GM12878 (cell line): ENCODE measurements around the gene GCNT1. TPM values are rescaled to one million over a fixed set of nuclear protein-coding genes. Genes with fewer than 3 reads are reported as not detected.

ENCODE experiments used
- ATAC-seq: fragments of 200-7000 bp; cut with Tn5 transposase; 3 replicates; pipeline ENCODE4 v1.9.1; 2020; ENCODE audit warnings: mild to moderate bottlenecking, moderate library complexity
- BruUV-seq: library from RNA; stranded (reverse); fragments of 400-500 nt; replicated peaks from 2 replicates; lab custom pipeline; 2021; lab: Mats Ljungman, UMichigan
- CTCF ChIA-PET: fragments of 300-600 bp; sonication (Branson Sonifier 250); formaldehyde crosslinking; extraction: SDS; loops from one replicate; lab custom pipeline; 2021; ENCODE audit warnings: inconsistent platforms; lab: Yijun Ruan, JAX
- POLR2A ChIA-PET: fragments of 350-600 bp; formaldehyde crosslinking; extraction: SDS; loops from one replicate; lab custom pipeline; 2021; ENCODE audit warnings: inconsistent platforms; lab: Charles Lee
- RAD21 ChIA-PET: fragments of 300-600 bp; sonication (Branson Sonifier 250); formaldehyde crosslinking; loops from one replicate; lab custom pipeline; 2023; ENCODE audit warnings: antibody characterized with exemption; ENCODE audit not compliant: unreplicated experiment; lab: Charles Lee
- SMC1A ChIA-PET: fragments of 300-600 bp; sonication (Branson Sonifier 250); formaldehyde crosslinking; loops from one replicate; lab custom pipeline; 2023; ENCODE audit not compliant: unreplicated experiment, uncharacterized antibody; lab: Charles Lee
- DNase-seq: peaks from one replicate; pipeline ENCODE4 v3.0.0-alpha.2; 2011; ENCODE audit warnings: low read depth, low spot score
- FAIRE-seq: peaks from 3 replicates; lab custom pipeline; 2011; peaks lifted over from hg19 to GRCh38; lab: Jason Lieb, UNC
- H2AFZ ChIP-seq: 2 replicates; pipeline ENCODE4 v1.6.0; 2011; ENCODE audit warnings: low read depth, low read length, control low read depth; ENCODE audit not compliant: control insufficient read depth
- H3K27ac ChIP-seq: 2 replicates; pipeline ENCODE4 v1.5.1; 2011; ENCODE audit warnings: control low read depth; ENCODE audit not compliant: control insufficient read depth, insufficient read depth
- H3K27me3 ChIP-seq, 2 experiments: replicated peaks in 1 of 2; 2 replicates each; pipeline versions ENCODE4 v1.6.0 to v1.6.1; 2011; ENCODE audit warnings: low read length in 1 of 2; ENCODE audit not compliant: control insufficient read depth in 2 of 2, insufficient read depth in 2 of 2
- H3K36me3 ChIP-seq, 2 experiments: 2 replicates each; pipeline ENCODE4 v1.5.1; 2011; ENCODE audit warnings: low read length in 1 of 2; ENCODE audit not compliant: control insufficient read depth in 2 of 2, insufficient read depth in 2 of 2
- H3K4me1 ChIP-seq: 2 replicates; pipeline ENCODE4 v1.6.1; 2011; ENCODE audit warnings: mild to moderate bottlenecking, low read length, moderate library complexity, mixed read lengths; ENCODE audit not compliant: control insufficient read depth, insufficient read depth
- H3K4me2 ChIP-seq: 2 replicates; pipeline ENCODE4 v1.6.0; 2011; ENCODE audit warnings: control low read depth; ENCODE audit not compliant: control insufficient read depth, insufficient read depth
- H3K4me3 ChIP-seq: fragments of 200-600 bp; sonication (generic); 2 replicates; pipeline ENCODE4 v1.5.1; 2016
- H3K79me2 ChIP-seq: 2 replicates; pipeline ENCODE4 v1.6.0; 2011; ENCODE audit warnings: low read length; ENCODE audit not compliant: control insufficient read depth, insufficient read depth
- H3K9ac ChIP-seq: 2 replicates; pipeline ENCODE4 v1.8.0; 2011; ENCODE audit warnings: low read length, control low read depth, mixed read lengths; ENCODE audit not compliant: control insufficient read depth, insufficient read depth
- H3K9me3 ChIP-seq: replicated peaks from 3 replicates; pipeline ENCODE4 v1.5.1; 2011; ENCODE audit warnings: mild to moderate bottlenecking, low read length; ENCODE audit not compliant: control insufficient read depth, insufficient read depth
- H4K20me1 ChIP-seq: 2 replicates; pipeline ENCODE4 v1.6.0; 2011; ENCODE audit not compliant: control insufficient read depth, insufficient read depth
- ATF3 ChIP-seq: IDR thresholded peaks from 2 replicates; pipeline ENCODE4 v1.6.1; 2011; ENCODE audit warnings: low read depth, mild to moderate bottlenecking, low read length, moderate library complexity, borderline replicate concordance; ENCODE audit errors: extremely low read depth
- ATF7 ChIP-seq: fragments of 450-650 bp; IDR thresholded peaks from 2 replicates; pipeline ENCODE4 v1.6.1; 2016; ENCODE audit warnings: low read depth, mild to moderate bottlenecking
- CUX1 ChIP-seq: IDR thresholded peaks from 2 replicates; pipeline ENCODE4 v1.6.1; 2012; ENCODE audit warnings: improper control_type of control experiment, low read depth, low read length; ENCODE audit not compliant: insufficient replicate concordance
- HDGF ChIP-seq: fragments of 450-650 bp; IDR thresholded peaks from 2 replicates; pipeline ENCODE4 v1.6.1; 2016; ENCODE audit warnings: antibody characterized with exemption
- HSF1 ChIP-seq: fragments of 150-350 bp; IDR thresholded peaks from 2 replicates; pipeline ENCODE4 v1.6.1; 2014; ENCODE audit warnings: mild to moderate bottlenecking, low read depth, low read length
- JUND ChIP-seq: IDR thresholded peaks from 2 replicates; pipeline ENCODE4 v1.6.1; 2012; ENCODE audit warnings: low read depth, mild to moderate bottlenecking, low read length, improper control_type of control experiment, moderate library complexity
- SMC3 ChIP-seq: IDR thresholded peaks from 2 replicates; pipeline ENCODE4 v1.6.1; 2011; ENCODE audit warnings: low read length, improper control_type of control experiment, borderline replicate concordance
- WRNIP1 ChIP-seq: IDR thresholded peaks from 2 replicates; pipeline ENCODE4 v1.6.1; 2011; ENCODE audit warnings: low read depth, low read length, improper control_type of control experiment, borderline replicate concordance
- ZNF592 ChIP-seq: fragments of 450-650 bp; IDR thresholded peaks from 2 replicates; pipeline ENCODE4 v1.6.1; 2017; ENCODE audit warnings: mild to moderate bottlenecking, moderate library complexity
- WGBS: methylation state at CpG from one replicate; pipeline ENCODE4 v1.1.6; 2016; ENCODE audit warnings: low lambda C conversion rate; ENCODE audit not compliant: insufficient replicate concordance, insufficient coverage; ENCODE audit errors: missing lambda C conversion rate; 5-methylcytosine and 5-hydroxymethylcytosine counted together
- in situ Hi-C: fragments of 300-500 bp; cut with MboI; formaldehyde crosslinking; loops from 9 replicates; pipeline ENCODE4 v1.14.3; 2018; ENCODE audit warnings: mixed read lengths
- intact Hi-C: fragments of 100-400 bp; cut with micrococcal nuclease; formaldehyde crosslinking; loops from one replicate; pipeline ENCODE4 v1.14.2; 2022; ENCODE audit not compliant: unreplicated experiment
- polyA plus RNA-seq, 11 experiments: library from polyadenylated mRNA; depleted of rRNA in 4 of 11; unstranded in 6 of 11; stranded (reverse) in 5 of 11; fragments of >200 nt; fragmentation: Nextera tagmentation in 4 of 11; fragmentation: Illumina TruSeq in 1 of 11; extraction: Ambion mirVana in 4 of 11; extraction: Trizol in 1 of 11; gene quantifications; 1 replicate in 1 of 11; 2 replicates in 10 of 11; pipeline versions ENCODE4 v1.2.1 to v1.2.3, GENCODE V29; 2011 to 2016; ENCODE audit warnings: inconsistent platforms in 2 of 11, missing spikeins in 2 of 11, low read depth in 1 of 11
- total RNA-seq, 4 experiments: library from RNA; depleted of rRNA in 3 of 4; stranded (reverse); fragments of >200 nt in 3 of 4; fragmentation: Illumina TruSeq in 1 of 4; extraction: Trizol in 1 of 4; gene quantifications; 2 replicates each; pipeline versions ENCODE4 v1.2.1 to v1.2.3, GENCODE V29; 2013 to 2021

GCNT1 gene
- total and polyA plus RNA-seq, 10 of the 15 experiments (the other 5 are each of a cell fraction or from before 2014, with no cell fraction given), result 2.8 to 17.8 (median 7.1) TPM

- CTCF ChIA-PET, result no interaction called here
- H3K27ac ChIP-seq, result no peak overlapping the region
- no peaks in the 10 kb centered on the region for H3K79me2 ChIP-seq
- 0% methylated on average over 1 of the region's 1 CpG for WGBS
- H3K27me3 ChIP-seq, result no peaks in the 10 kb centered on the region
- BruUV-seq, result no TSS peak
- RAD21 ChIA-PET, result no interaction called here
- H3K9ac ChIP-seq, result no peak overlapping the region
- SMC1A ChIA-PET, result no interaction called here
- FAIRE-seq (no peak), ATAC-seq (no peak), DNase-seq (no peak)
- in situ Hi-C loops (no loop called here), intact Hi-C loops (no loop called here)
- H2AFZ ChIP-seq, result no peak overlapping the region
- no peaks in the 10 kb centered on the region for H4K20me1 ChIP-seq
- POLR2A ChIA-PET, result no interaction called here
- no peak overlapping the region for H3K4me2 ChIP-seq
- H3K9me3 ChIP-seq, result no peaks in the 10 kb centered on the region
- TF ChIP-seq SMC3 (no peak), ATF7 (no peak), JUND (no peak), ZNF592 (no peak), HSF1 (no peak), CUX1 (no peak), ATF3 (no peak), WRNIP1 (no peak), HDGF (no peak)
- no peaks in the 10 kb centered on the region for H3K36me3 ChIP-seq
- no peak overlapping the region for H3K4me3 ChIP-seq
- H3K4me1 ChIP-seq, result peaks cover 7% of the 10 kb centered on the region; the same call in 1 of the 2 replicates
Measured at GRCh38 chr9:76452839-76453238, 6.1 kb upstream of the GCNT1 start.
